ENCODE results near the gene FAM89B. TPM values are rescaled to one million over a fixed set of nuclear protein-coding genes. Genes with fewer than 3 reads are reported as not detected.

The FAM89B gene
- total RNA-seq, 4 donors from 2014 or later, result 57.8 to 73.3 (median 61.2) TPM

DNA sequence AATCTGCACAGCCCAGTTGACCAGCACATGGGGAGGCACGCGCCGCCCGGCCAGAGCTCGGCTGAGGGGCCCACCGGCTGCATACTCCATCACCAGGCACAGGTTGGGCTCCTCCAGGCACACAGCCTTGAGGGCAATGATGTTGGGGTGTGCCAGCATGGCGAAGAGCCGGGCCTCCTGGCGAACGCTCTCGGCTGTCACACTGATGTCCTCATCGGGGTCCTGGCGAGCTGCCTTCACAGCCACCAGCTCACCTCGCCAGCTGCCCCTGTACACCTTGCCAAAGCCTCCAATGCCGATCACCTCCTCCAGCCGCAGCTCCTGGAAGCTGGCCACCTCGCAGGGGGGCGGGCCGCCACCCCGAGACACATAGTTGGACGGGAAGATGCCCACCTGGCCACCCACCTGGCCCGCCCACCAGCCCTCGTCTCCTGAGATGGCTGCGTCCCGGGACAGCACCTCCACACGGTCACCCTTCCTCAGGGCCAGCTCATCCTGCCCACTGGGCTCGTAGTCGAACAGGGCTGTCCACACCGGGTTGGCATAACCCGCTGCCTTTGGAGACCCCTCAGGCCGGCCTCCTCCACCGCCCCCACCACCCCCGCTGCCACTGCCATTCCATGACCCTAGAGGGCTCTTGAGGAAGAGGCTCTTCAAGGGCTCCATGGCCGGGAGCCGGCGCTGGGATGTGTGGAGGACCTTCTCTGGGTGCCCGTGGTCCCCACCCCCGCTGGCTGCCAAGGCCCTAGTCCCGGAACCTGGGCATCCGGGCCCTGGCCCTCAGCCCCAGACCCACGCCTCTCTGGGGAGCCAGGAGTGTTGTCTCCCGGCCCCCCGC is 41.0 kb downstream of the FAM89B start:
- TF ChIP-seq, protein P1, sequence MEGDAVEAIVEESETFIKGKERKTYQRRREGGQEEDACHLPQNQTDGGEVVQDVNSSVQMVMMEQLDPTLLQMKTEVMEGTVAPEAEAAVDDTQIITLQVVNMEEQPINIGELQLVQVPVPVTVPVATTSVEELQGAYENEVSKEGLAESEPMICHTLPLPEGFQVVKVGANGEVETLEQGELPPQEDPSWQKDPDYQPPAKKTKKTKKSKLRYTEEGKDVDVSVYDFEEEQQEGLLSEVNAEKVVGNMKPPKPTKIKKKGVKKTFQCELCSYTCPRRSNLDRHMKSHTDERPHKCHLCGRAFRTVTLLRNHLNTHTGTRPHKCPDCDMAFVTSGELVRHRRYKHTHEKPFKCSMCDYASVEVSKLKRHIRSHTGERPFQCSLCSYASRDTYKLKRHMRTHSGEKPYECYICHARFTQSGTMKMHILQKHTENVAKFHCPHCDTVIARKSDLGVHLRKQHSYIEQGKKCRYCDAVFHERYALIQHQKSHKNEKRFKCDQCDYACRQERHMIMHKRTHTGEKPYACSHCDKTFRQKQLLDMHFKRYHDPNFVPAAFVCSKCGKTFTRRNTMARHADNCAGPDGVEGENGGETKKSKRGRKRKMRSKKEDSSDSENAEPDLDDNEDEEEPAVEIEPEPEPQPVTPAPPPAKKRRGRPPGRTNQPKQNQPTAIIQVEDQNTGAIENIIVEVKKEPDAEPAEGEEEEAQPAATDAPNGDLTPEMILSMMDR (IDR thresholded peaks at IDR 0.05), result no peak
- no peak for TF ChIP-seq POLR2A (IDR thresholded peaks at IDR 0.05)
- peak; percentile 37 to 90 for DNase-seq (ENCODE audit: low spot score in 2 of 2)
- peak overlapping the region; percentile 57 for H3K4me3 ChIP-seq (ENCODE audit: low read depth, poor library complexity, severe bottlenecking)
- 4 to 14% methylated on average over 18 to 37 of the region's 43 CpGs for WGBS, 2 donors
- intact Hi-C loops (cut with DNase I; ENCODE audit: low total_unique reads), result loop anchor here (5.0 kb wide), 1 partner anchor 36 kb away; the partner anchor contains the start of gene EHBP1L1

GRCh38 chr11:65615229-65615949 is 43.1 kb downstream of the FAM89B start, which contains the start of gene PCNX3:
Gene PCNX3 (plus strand): TSS chr11:65615776. CDS start chr11:65616312, 536 bp downstream.
- peak; percentile 100 for DNase-seq (ENCODE audit: low spot score in 2 of 2)
- intact Hi-C loops (cut with DNase I; ENCODE audit: low total_unique reads), result no loop called here
- H3K4me3 ChIP-seq (ENCODE audit: low read depth, poor library complexity, severe bottlenecking), result peak within 1 kb of the TSS; percentile 79
- TF ChIP-seq, protein P1 (IDR thresholded peaks at IDR 0.05), result no peak
- no peak for TF ChIP-seq POLR2A (IDR thresholded peaks at IDR 0.05)
- WGBS, 2 donors, result 0 to 1% methylated on average over 46 to 53 of the region's 55 CpGs

DNA sequence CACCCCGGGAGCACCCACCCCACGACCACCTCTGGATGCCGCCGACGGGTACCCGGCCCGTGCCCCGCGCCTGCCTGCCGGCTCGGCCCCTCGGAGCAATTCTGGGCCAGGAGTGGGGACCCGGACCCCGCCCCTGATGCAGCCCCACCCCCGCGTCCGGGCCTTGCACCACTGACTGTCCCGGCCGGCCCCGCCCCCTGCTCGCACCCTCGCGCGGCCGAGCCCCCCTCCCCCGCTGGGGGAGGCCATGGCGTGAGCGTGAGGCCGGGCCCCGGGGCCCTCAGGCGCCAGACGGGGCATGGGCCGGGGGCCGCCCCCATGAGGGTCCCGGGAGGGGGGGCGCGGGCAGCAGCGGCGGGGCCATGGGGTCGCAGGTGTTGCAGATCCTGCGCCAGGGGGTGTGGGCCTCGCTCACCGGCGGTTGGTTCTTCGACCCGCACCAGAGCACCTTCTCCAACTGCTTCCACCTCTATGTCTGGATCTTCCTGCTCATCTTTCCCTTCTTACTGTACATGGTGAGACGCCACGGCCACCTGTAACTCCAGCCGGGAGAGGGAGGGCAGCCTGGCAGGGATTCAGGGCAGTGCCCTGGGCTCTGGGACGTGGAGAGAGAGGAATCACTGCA is 43.7 kb downstream of the FAM89B start:
- WGBS, 2 donors, result 1 to 2% methylated on average over 19 to 29 of the region's 50 CpGs
- intact Hi-C loops (cut with DNase I; ENCODE audit: low total_unique reads), result no loop called here
- no peak for TF ChIP-seq POLR2A (IDR thresholded peaks at IDR 0.05)
- TF ChIP-seq, protein P1 (IDR thresholded peaks at IDR 0.05), result no peak
- peak overlapping the region; percentile 79 for H3K4me3 ChIP-seq (ENCODE audit: low read depth, poor library complexity, severe bottlenecking)
- DNase-seq (ENCODE audit: low spot score in 2 of 2), result no peak

DNA sequence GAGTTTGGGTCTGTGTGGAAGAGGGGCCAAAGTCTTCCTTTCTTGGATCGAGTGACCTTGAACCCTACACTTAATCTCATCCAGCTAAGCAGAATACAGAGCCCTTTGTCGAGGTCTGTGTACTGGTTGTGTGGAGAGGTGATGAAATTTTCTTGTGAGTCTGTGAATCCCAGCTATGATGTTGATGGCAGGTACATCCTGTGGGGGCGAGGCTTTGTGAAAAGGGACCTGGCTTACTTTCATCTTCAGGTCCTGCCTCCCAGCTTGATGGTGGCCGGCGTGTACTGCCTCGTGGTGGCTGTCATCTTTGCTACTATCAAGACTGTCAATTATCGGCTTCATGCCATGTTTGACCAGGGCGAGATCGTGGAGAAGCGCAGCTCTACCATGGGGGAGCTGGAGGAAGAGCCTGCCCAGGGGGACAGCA is 44.2 kb downstream of the FAM89B start:
- intact Hi-C loops (cut with DNase I; ENCODE audit: low total_unique reads), result no loop called here
- H3K4me3 ChIP-seq (ENCODE audit: low read depth, poor library complexity, severe bottlenecking), result peak overlapping the region; percentile 79
- DNase-seq (ENCODE audit: low spot score in 2 of 2), result no peak
- WGBS, 2 donors, result 64 to 71% methylated on average over 10 of the region's 10 CpGs
- no peak for TF ChIP-seq POLR2A (IDR thresholded peaks at IDR 0.05)
- TF ChIP-seq, protein P1 (IDR thresholded peaks at IDR 0.05), result no peak

GRCh38 chr11:65617136-65617850 is 45.0 kb downstream of the FAM89B start:
- intact Hi-C loops (cut with DNase I; ENCODE audit: low total_unique reads), result no loop called here

More at GRCh38 chr11:65617136-65617850, 45.0 kb downstream of the FAM89B start:
- H3K4me3 ChIP-seq (ENCODE audit: low read depth, poor library complexity, severe bottlenecking), result no peak overlapping the region
- 90 to 92% methylated on average over 14 to 17 of the region's 17 CpGs for WGBS, 2 donors
- DNase-seq (ENCODE audit: low spot score in 2 of 2), result no peak
- no peak for TF ChIP-seq POLR2A (IDR thresholded peaks at IDR 0.05)
- TF ChIP-seq, protein P1 (IDR thresholded peaks at IDR 0.05), result no peak
